ENCODE measurements around the gene IQSEC3. TPM values are rescaled to one million over a fixed set of nuclear protein-coding genes. Genes with fewer than 3 reads are reported as not detected.

IQSEC3 gene
- polyA plus RNA-seq, 2 donors = 0.13 to 0.14 TPM

- Histone ChIP-seq H3K36me3 (ENCODE audit: control insufficient read depth in 2 of 2, insufficient read depth in 2 of 2, low read length in 1 of 2) (no peaks in the 10 kb centered on the region), H3K27me3 (ENCODE audit: control insufficient read depth in 1 of 2, insufficient read depth in 2 of 2, low read length in 2 of 2) (no peaks in the 10 kb centered on the region), H3K27ac (ENCODE audit: low read depth in 2 of 2, low read length in 1 of 2) (no peak overlapping the region), H3K9me3 (ENCODE audit: control insufficient read depth in 2 of 2, insufficient read depth in 1 of 2, low read depth in 1 of 2, low read length in 1 of 2) (no peaks in the 10 kb centered on the region), H3K4me1 (ENCODE audit: control insufficient read depth in 2 of 2, insufficient read depth in 2 of 2, low read length in 1 of 2) (peaks cover 2 to 3% of the 10 kb centered on the region in 2 donors), H3K4me3 (ENCODE audit: low read depth in 1 of 2, low read length in 2 of 2) (peak overlapping the region; percentile 39 to 44)
- WGBS, 2 donors = 8 to 10% methylated on average over 33 to 52 of the region's 52 CpGs
Observed at GRCh38 chr12:188910-189621, 122.5 kb downstream of the IQSEC3 start.

- no peaks in the 10 kb centered on the region for H3K27me3 ChIP-seq (ENCODE audit: control insufficient read depth in 1 of 2, insufficient read depth in 2 of 2, low read length in 2 of 2)
- H3K9me3 ChIP-seq (ENCODE audit: control insufficient read depth in 2 of 2, insufficient read depth in 1 of 2, low read depth in 1 of 2, low read length in 1 of 2) = no peaks in the 10 kb centered on the region
- H3K4me1 ChIP-seq (ENCODE audit: control insufficient read depth in 2 of 2, insufficient read depth in 2 of 2, low read length in 1 of 2) = peaks cover 2 to 3% of the 10 kb centered on the region in 2 donors
- WGBS, 2 donors = 72 to 73% methylated on average over 6 of the region's 6 CpGs
- no peaks in the 10 kb centered on the region for H3K36me3 ChIP-seq (ENCODE audit: control insufficient read depth in 2 of 2, insufficient read depth in 2 of 2, low read length in 1 of 2)
- no peak overlapping the region for H3K27ac ChIP-seq (ENCODE audit: low read depth in 2 of 2, low read length in 1 of 2)
- no peak overlapping the region for H3K4me3 ChIP-seq (ENCODE audit: low read depth in 1 of 2, low read length in 2 of 2)
Observed at GRCh38 chr12:189622-189962, 123.0 kb downstream of the IQSEC3 start.

GRCh38 chr12:190881-191280, 124.3 kb downstream of the IQSEC3 start:
- 90 to 91% methylated on average over 8 of the region's 8 CpGs for WGBS, 2 donors
- Histone ChIP-seq H3K4me1 (ENCODE audit: control insufficient read depth in 2 of 2, insufficient read depth in 2 of 2, low read length in 1 of 2) (peaks cover 2 to 3% of the 10 kb centered on the region in 2 donors), H3K4me3 (ENCODE audit: low read depth in 1 of 2, low read length in 2 of 2) (no peak overlapping the region), H3K36me3 (ENCODE audit: control insufficient read depth in 2 of 2, insufficient read depth in 2 of 2, low read length in 1 of 2) (no peaks in the 10 kb centered on the region), H3K27ac (ENCODE audit: low read depth in 2 of 2, low read length in 1 of 2) (no peak overlapping the region), H3K27me3 (ENCODE audit: control insufficient read depth in 1 of 2, insufficient read depth in 2 of 2, low read length in 2 of 2) (no peaks in the 10 kb centered on the region), H3K9me3 (ENCODE audit: control insufficient read depth in 2 of 2, insufficient read depth in 1 of 2, low read depth in 1 of 2, low read length in 1 of 2) (no peaks in the 10 kb centered on the region)

GRCh38 chr12:191541-191940, 125.0 kb downstream of the IQSEC3 start:
- Histone ChIP-seq H3K4me3 (ENCODE audit: low read depth in 1 of 2, low read length in 2 of 2) (no peak overlapping the region), H3K9me3 (ENCODE audit: control insufficient read depth in 2 of 2, insufficient read depth in 1 of 2, low read depth in 1 of 2, low read length in 1 of 2) (no peaks in the 10 kb centered on the region), H3K27ac (ENCODE audit: low read depth in 2 of 2, low read length in 1 of 2) (no peak overlapping the region), H3K36me3 (ENCODE audit: control insufficient read depth in 2 of 2, insufficient read depth in 2 of 2, low read length in 1 of 2) (no peaks in the 10 kb centered on the region), H3K4me1 (ENCODE audit: control insufficient read depth in 2 of 2, insufficient read depth in 2 of 2, low read length in 1 of 2) (peaks cover 2 to 3% of the 10 kb centered on the region in 2 donors), H3K27me3 (ENCODE audit: control insufficient read depth in 1 of 2, insufficient read depth in 2 of 2, low read length in 2 of 2) (no peaks in the 10 kb centered on the region)
- WGBS, 2 donors = 80 to 86% methylated on average over 3 of the region's 3 CpGs

- Histone ChIP-seq H3K27me3 (ENCODE audit: control insufficient read depth in 1 of 2, insufficient read depth in 2 of 2, low read length in 2 of 2) (no peaks in the 10 kb centered on the region), H3K4me3 (ENCODE audit: low read depth in 1 of 2, low read length in 2 of 2) (no peak overlapping the region), H3K27ac (ENCODE audit: low read depth in 2 of 2, low read length in 1 of 2) (no peak overlapping the region), H3K36me3 (ENCODE audit: control insufficient read depth in 2 of 2, insufficient read depth in 2 of 2, low read length in 1 of 2) (no peaks in the 10 kb centered on the region), H3K4me1 (ENCODE audit: control insufficient read depth in 2 of 2, insufficient read depth in 2 of 2, low read length in 1 of 2) (peaks cover 2 to 3% of the 10 kb centered on the region in 2 donors), H3K9me3 (ENCODE audit: control insufficient read depth in 2 of 2, insufficient read depth in 1 of 2, low read depth in 1 of 2, low read length in 1 of 2) (no peaks in the 10 kb centered on the region)
- WGBS, 2 donors = 53 to 64% methylated on average over 10 of the region's 10 CpGs
Observed at GRCh38 chr12:193261-193660, 126.7 kb downstream of the IQSEC3 start.

- Histone ChIP-seq H3K27ac (ENCODE audit: low read depth in 2 of 2, low read length in 1 of 2) (no peak overlapping the region), H3K36me3 (ENCODE audit: control insufficient read depth in 2 of 2, insufficient read depth in 2 of 2, low read length in 1 of 2) (no peaks in the 10 kb centered on the region), H3K9me3 (ENCODE audit: control insufficient read depth in 2 of 2, insufficient read depth in 1 of 2, low read depth in 1 of 2, low read length in 1 of 2) (no peaks in the 10 kb centered on the region), H3K4me1 (ENCODE audit: control insufficient read depth in 2 of 2, insufficient read depth in 2 of 2, low read length in 1 of 2) (peaks cover 0 to 2% of the 10 kb centered on the region in 2 donors), H3K4me3 (ENCODE audit: low read depth in 1 of 2, low read length in 2 of 2) (no peak overlapping the region), H3K27me3 (ENCODE audit: control insufficient read depth in 1 of 2, insufficient read depth in 2 of 2, low read length in 2 of 2) (no peaks in the 10 kb centered on the region)
- WGBS, 2 donors = 79 to 91% methylated on average over 7 of the region's 7 CpGs
Observed at GRCh38 chr12:194276-194675, 127.7 kb downstream of the IQSEC3 start.

GRCh38 chr12:195156-195555, 128.6 kb downstream of the IQSEC3 start:
- 65 to 84% methylated on average over 5 of the region's 5 CpGs for WGBS, 2 donors
- H3K27me3 ChIP-seq (ENCODE audit: control insufficient read depth in 1 of 2, insufficient read depth in 2 of 2, low read length in 2 of 2) = no peaks in the 10 kb centered on the region

GRCh38 chr12:195951-196350, 129.4 kb downstream of the IQSEC3 start:
- Histone ChIP-seq H3K4me1 (ENCODE audit: control insufficient read depth in 2 of 2, insufficient read depth in 2 of 2, low read length in 1 of 2) (no peaks in the 10 kb centered on the region), H3K27me3 (ENCODE audit: control insufficient read depth in 1 of 2, insufficient read depth in 2 of 2, low read length in 2 of 2) (no peaks in the 10 kb centered on the region), H3K4me3 (ENCODE audit: low read depth in 1 of 2, low read length in 2 of 2) (no peak overlapping the region), H3K36me3 (ENCODE audit: control insufficient read depth in 2 of 2, insufficient read depth in 2 of 2, low read length in 1 of 2) (no peaks in the 10 kb centered on the region), H3K9me3 (ENCODE audit: control insufficient read depth in 2 of 2, insufficient read depth in 1 of 2, low read depth in 1 of 2, low read length in 1 of 2) (no peaks in the 10 kb centered on the region), H3K27ac (ENCODE audit: low read depth in 2 of 2, low read length in 1 of 2) (no peak overlapping the region)
- WGBS, 2 donors = 88 to 90% methylated on average over 15 of the region's 15 CpGs

More at GRCh38 chr12:195156-195555, 128.6 kb downstream of the IQSEC3 start:
- Histone ChIP-seq H3K4me1 (ENCODE audit: control insufficient read depth in 2 of 2, insufficient read depth in 2 of 2, low read length in 1 of 2) (no peaks in the 10 kb centered on the region), H3K9me3 (ENCODE audit: control insufficient read depth in 2 of 2, insufficient read depth in 1 of 2, low read depth in 1 of 2, low read length in 1 of 2) (no peaks in the 10 kb centered on the region), H3K36me3 (ENCODE audit: control insufficient read depth in 2 of 2, insufficient read depth in 2 of 2, low read length in 1 of 2) (no peaks in the 10 kb centered on the region), H3K27ac (ENCODE audit: low read depth in 2 of 2, low read length in 1 of 2) (no peak overlapping the region), H3K4me3 (ENCODE audit: low read depth in 1 of 2, low read length in 2 of 2) (no peak overlapping the region)

GRCh38 chr12:196436-196835, 129.9 kb downstream of the IQSEC3 start:
- no peaks in the 10 kb centered on the region for H3K4me1 ChIP-seq (ENCODE audit: control insufficient read depth in 2 of 2, insufficient read depth in 2 of 2, low read length in 1 of 2)
- 67 to 84% methylated on average over 4 of the region's 4 CpGs for WGBS, 2 donors
- H3K36me3 ChIP-seq (ENCODE audit: control insufficient read depth in 2 of 2, insufficient read depth in 2 of 2, low read length in 1 of 2) = no peaks in the 10 kb centered on the region
- no peaks in the 10 kb centered on the region for H3K27me3 ChIP-seq (ENCODE audit: control insufficient read depth in 1 of 2, insufficient read depth in 2 of 2, low read length in 2 of 2)
- no peaks in the 10 kb centered on the region for H3K9me3 ChIP-seq (ENCODE audit: control insufficient read depth in 2 of 2, insufficient read depth in 1 of 2, low read depth in 1 of 2, low read length in 1 of 2)
- no peak overlapping the region for H3K27ac ChIP-seq (ENCODE audit: low read depth in 2 of 2, low read length in 1 of 2)
- no peak overlapping the region for H3K4me3 ChIP-seq (ENCODE audit: low read depth in 1 of 2, low read length in 2 of 2)

GRCh38 chr12:197347-197746, 130.8 kb downstream of the IQSEC3 start:
- no peaks in the 10 kb centered on the region for H3K36me3 ChIP-seq (ENCODE audit: control insufficient read depth in 2 of 2, insufficient read depth in 2 of 2, low read length in 1 of 2)
- no peaks in the 10 kb centered on the region for H3K9me3 ChIP-seq (ENCODE audit: control insufficient read depth in 2 of 2, insufficient read depth in 1 of 2, low read depth in 1 of 2, low read length in 1 of 2)
- H3K27ac ChIP-seq (ENCODE audit: low read depth in 2 of 2, low read length in 1 of 2) = no peak overlapping the region
- 87 to 88% methylated on average over 3 of the region's 3 CpGs for WGBS, 2 donors
- no peaks in the 10 kb centered on the region for H3K27me3 ChIP-seq (ENCODE audit: control insufficient read depth in 1 of 2, insufficient read depth in 2 of 2, low read length in 2 of 2)
- H3K4me3 ChIP-seq (ENCODE audit: low read depth in 1 of 2, low read length in 2 of 2) = no peak overlapping the region
- no peaks in the 10 kb centered on the region for H3K4me1 ChIP-seq (ENCODE audit: control insufficient read depth in 2 of 2, insufficient read depth in 2 of 2, low read length in 1 of 2)

Data from esophagus (tissue), 2 donors.